GM21825 (cell line): ENCODE results near the gene MBD4.
"Not testable (repeated sequence)": the region's sequence is repeated elsewhere in the genome, so short reads cannot be mapped to it uniquely, and the experiment has no call there.

Experiments used
- ATAC-seq: cut with Tn5 transposase; IDR thresholded peaks from one replicate; pipeline ENCODE4 v1.9.1; 2021; ENCODE audit warnings: mild to moderate bottlenecking, moderate library complexity; ENCODE audit not compliant: unreplicated experiment

The MBD4 gene

DNA sequence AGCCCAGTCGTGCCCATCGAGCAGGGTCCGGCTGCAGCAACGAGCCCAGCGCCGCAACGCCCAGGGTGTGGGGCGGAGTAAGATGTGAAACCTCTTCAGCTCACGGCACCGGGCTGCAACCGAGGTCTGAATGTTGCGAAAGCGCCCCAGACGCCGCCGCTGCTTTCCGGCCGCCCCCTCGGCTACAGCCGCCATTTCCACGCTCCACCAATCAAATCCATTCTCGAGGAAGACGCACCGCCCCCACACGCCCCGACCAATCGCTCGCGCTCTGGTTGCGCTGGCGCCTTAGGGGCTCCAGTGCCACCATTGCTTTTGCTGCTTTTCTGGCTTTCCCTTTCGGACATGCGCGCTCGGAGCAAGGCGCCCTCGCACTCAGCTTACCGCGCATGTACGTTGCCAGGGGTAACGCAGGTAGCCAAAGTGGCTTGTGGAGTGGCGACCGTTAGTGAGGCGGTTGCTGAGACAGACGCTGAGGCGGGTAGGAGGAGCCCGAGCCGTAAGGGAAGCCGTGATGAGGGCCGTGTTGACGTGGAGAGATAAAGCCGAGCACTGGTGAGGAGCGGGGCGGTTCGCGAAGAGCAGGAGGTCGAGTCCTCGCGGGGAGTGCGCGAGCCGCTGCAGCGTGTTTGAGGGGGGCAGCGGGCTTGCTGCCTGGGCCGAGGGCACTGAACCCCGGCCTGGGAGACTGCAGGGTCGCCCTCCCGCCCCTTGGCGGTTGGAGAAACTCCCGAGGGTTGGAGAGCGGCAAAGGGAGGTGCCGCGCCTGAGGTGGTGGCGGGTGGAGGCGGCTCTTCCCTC is at the start of gene MBD4, which contains the start of gene IFT122:
Gene MBD4 (minus strand): TSS at position 132 of the 801 bp plus-strand sequence. CDS start 115 bp downstream, at position 17.
Gene IFT122 (plus strand): TSS at position 408 of the 801 bp plus-strand sequence. CDS start 107 bp downstream, at position 515.
- peak; percentile 81 for ATAC-seq

- ATAC-seq: not testable (repeated sequence)
Measured at GRCh38 chr3:129489258-129489657, 49.5 kb upstream of the MBD4 start.

- not testable (repeated sequence) for ATAC-seq
Measured at GRCh38 chr3:129487868-129488335, 48.2 kb upstream of the MBD4 start.

- ATAC-seq: no peak
Measured at GRCh38 chr3:129487183-129487867, 47.6 kb upstream of the MBD4 start.

DNA sequence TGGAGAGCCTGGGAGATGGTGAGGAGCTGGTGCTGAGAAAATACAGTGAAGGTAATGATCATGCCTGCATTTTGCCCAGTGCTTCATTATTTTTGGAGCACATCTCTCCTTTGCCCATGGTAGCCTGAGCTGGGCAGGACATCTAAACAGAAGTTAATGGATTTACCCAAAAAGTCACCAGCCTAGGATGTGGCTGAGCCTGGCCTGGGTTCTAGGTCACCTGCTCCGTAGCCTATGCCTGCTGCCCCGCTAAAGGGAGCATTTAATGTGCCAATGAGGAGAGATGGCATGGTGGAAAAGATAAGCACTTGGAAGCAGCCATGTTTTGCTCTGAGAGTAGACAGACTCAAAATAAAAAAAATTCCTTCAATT is 46.9 kb upstream of the MBD4 start:
- ATAC-seq: no peak

DNA sequence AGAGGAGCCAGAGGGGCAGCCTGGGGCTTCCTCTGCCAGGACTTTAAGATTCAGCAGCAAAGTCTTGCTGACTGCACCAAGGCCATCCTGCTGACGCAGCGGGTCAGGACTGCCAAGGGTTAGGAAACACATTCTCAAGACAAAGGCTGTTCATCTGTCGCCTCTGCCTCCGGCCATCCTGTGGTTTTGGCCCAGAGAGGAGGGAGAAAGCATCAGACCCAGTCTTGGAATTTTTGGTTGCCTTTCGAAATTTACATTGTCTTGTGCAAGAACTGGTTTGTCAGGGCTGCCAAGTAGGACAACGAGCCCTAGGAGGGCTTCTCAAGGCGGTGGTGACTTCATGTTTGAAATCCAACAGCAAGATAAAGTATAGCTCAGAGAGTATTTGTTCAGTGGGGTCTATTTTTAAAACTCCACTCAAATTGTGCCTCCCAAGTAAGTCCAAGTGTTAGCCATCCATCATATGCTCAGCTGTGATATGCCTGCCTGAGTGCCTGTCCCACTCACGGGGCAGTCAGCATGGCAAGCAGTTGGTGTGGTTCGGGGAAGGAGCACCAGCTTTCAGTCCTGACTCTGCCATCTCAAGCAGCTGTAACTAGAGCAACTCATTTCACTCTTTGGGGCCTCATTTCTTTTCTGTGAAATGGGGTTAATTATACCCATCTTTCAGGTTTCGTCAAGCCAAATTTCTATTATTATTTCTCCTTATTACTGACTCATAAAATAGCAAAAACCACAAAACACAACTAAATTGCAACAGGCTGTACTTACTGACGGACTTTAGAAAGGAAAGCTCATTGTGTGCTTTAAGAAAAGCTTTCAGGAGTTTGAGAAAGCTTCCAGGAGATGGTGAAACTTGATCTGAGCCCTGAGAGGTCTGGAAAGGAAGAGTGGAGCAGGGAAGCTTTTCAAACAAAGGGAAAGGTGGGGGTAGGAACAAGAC is 46.2 kb upstream of the MBD4 start:
- no peak for ATAC-seq

DNA sequence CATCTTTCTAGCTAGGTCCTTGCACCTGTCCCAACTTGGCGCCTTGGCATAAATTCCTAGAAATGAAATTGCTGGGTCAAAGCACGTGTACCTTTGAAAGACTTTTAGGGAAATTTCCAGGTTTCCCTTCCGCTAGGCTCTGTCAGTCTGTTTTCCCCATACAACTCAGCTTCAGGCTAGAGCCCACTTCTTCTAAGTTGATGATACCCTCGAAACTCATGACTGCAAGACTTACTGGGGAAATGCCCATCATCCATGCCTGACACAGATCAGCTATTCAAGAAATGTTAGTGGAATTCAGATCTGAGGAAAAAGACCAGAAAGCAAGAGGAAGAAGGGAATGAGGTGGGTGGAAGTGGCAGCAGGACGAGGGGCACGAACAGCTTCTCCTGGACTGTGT is 45.4 kb upstream of the MBD4 start:
- not testable (repeated sequence) for ATAC-seq

- ATAC-seq: no peak
Measured at GRCh38 chr3:129483870-129484269, 44.1 kb upstream of the MBD4 start.

GRCh38 chr3:129482721-129483120 is 43.0 kb upstream of the MBD4 start:
- ATAC-seq: no peak

DNA sequence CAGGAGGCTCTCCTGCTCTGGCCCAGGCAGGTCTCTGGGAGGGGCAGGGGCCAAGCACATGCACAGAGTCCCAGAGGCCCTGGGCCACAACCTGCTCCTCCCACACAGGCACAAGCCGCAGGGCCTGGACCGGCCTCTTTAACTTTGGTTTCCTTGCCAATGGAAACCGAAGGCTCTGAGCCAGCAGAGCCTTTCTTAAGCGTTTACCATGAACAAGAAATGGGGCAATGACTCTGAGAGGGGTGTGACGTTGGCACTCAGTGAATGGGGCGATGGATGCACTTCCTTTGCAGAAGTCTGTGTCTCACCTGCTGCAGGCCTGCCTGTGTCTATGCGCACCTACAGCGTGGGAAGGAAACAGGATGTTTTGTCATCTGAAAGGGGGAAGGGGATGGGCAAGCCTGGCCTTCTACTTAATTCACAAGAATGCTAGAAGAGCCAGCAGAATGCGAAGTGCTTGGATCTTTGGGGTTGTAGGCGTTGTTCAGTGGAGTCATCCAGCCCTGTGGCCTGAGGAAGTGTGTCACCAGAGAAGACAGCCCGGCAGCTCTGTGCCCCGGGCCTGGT is 42.1 kb upstream of the MBD4 start:
- no peak for ATAC-seq

DNA sequence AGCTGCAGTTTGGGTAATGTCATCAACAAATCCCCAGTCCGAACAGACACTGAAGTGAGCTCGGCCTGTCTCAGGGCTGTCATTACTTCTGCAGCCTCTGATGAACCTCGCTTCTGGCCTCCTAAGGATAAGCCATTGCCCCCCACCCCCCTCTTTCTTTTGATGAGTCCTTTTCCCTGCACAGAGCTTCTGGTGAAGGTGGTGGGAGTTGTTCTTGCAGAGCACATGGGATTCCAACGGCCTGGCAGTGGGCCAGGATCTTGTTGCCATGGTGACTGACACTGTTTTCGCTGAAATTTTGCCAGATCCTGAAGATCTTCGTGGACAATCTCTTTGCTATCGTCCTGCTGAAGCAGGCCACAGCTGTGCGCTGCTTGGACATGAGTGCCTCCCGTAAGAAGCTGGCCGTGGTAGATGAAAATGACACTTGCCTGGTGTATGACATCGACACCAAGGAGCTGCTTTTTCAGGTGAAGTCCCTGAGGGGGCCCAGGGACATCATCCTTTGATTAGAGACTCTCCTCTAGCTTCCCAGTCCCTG is 41.5 kb upstream of the MBD4 start:
- ATAC-seq: not testable (repeated sequence)

DNA sequence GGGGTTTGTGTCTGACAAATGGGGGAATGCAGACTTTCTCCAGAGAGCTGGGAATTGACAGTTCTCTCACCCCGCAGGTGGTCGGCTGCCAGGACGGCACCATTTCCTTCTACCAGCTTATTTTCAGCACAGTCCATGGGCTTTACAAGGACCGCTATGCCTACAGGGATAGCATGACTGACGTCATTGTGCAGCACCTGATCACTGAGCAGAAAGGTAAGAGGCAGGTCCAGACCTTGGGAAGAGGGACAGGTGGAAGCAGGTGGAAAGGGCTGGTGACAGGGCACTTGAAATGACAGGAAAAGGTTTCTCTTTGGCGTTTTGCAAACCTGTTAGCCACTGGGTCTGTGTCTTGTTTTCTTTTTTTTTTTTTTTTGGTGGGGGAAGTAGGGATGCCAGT is 36.8 kb upstream of the MBD4 start:
- no peak for ATAC-seq

DNA sequence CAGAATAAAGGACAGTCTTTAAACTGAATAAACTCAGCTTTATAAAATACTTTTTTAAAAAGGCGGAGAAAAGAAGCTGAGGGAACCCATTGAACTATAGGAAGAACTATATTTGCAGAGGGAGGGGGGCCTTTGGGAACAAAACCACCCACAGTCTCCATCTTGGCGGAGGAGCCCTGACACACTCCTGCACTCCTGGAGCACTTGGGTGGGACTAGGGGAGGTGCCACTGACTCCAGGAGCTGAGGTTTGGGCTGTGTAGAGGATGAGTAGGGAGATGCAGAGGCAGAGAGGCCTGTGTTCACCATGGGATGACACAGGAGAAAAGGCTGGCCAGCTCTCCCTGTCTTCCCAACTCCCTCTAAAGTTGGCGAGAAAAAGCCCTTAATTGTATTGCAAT is 36.1 kb upstream of the MBD4 start:
- ATAC-seq: no peak

GRCh38 chr3:129474984-129475804 is 35.4 kb upstream of the MBD4 start:
- no peak for ATAC-seq

DNA sequence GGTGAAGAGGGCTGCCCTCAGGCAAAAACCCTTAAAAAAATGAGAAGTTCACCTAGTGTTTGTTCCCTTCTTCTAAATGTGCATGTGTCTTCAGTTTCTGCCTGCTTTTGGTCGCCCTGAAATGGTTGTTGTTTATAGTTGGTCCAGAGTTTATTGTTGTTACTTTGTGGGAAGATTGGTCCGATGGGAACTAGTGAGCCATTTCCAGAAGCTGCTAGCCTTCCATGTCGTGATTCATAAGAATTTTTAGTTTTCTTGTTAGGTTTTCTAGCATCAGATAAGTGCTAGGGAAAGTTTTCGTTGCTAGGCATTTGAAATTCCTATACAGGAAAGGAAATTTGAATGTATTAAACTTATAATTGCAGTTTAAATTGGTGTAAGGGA is 34.0 kb upstream of the MBD4 start:
- ATAC-seq: no peak

DNA sequence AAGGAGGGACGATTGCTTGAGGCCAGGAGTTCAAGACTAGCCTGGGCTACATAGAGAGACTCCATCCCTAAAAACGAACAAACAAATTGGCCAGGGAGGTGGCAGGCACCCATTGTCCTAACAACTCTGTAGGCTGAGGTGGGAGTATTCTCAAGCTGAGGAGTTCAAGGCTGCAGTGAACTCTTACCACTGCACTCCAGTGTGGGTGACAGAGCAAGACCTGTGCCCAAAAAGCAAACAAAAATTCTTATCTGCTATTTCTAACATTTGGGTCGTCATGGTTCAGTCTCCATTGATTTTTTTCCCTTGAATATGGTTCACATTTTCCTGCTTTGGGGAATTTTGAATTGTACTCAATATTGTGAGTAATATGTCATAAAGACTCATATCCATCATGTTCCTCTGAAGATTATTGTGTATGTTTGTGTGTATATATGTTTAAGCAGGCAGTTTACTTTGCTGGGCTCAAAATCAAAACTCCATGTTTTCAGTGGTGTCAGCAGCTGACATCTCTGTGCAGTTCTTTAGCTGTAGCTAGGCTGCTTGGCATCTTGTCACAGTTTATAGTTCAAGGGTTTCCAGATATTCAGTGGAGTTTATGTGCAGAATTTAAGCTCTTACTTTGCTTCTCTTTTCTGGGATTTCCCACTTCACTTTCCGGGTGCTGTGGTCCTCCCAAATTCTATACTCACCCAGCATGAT is 33.5 kb upstream of the MBD4 start:
- no peak for ATAC-seq

- no peak for ATAC-seq
Measured at GRCh38 chr3:129470861-129471260, 31.1 kb upstream of the MBD4 start.

- ATAC-seq: no peak
Measured at GRCh38 chr3:129469026-129469425, 29.3 kb upstream of the MBD4 start.

GRCh38 chr3:129467932-129468331 is 28.2 kb upstream of the MBD4 start:
- ATAC-seq: no peak
